HFF-Myc (cell line): ENCODE measurements around the gene KCNK6.

Experiments
- DNase-seq: peaks from one replicate; pipeline ENCODE4 v3.0.0-alpha.2; 2011; ENCODE audit warnings: low read depth; ENCODE audit errors: extremely low read depth
- H3K4me3 ChIP-seq: replicated peaks from 2 replicates; pipeline ENCODE4 v1.5.1; 2011; ENCODE audit warnings: low read depth, mild to moderate bottlenecking, control low read depth, low read length
- TF ChIP-seq, protein P1 (sequence below): IDR thresholded peaks from 2 replicates; pipeline ENCODE4 v1.5.1; 2012; ENCODE audit warnings: mild to moderate bottlenecking, low read depth, low read length, control low read depth; ENCODE audit errors: missing control alignments

Gene KCNK6

GRCh38 chr19:38376576-38376975, 56.9 kb downstream of the KCNK6 start:
- TF ChIP-seq, protein P1, sequence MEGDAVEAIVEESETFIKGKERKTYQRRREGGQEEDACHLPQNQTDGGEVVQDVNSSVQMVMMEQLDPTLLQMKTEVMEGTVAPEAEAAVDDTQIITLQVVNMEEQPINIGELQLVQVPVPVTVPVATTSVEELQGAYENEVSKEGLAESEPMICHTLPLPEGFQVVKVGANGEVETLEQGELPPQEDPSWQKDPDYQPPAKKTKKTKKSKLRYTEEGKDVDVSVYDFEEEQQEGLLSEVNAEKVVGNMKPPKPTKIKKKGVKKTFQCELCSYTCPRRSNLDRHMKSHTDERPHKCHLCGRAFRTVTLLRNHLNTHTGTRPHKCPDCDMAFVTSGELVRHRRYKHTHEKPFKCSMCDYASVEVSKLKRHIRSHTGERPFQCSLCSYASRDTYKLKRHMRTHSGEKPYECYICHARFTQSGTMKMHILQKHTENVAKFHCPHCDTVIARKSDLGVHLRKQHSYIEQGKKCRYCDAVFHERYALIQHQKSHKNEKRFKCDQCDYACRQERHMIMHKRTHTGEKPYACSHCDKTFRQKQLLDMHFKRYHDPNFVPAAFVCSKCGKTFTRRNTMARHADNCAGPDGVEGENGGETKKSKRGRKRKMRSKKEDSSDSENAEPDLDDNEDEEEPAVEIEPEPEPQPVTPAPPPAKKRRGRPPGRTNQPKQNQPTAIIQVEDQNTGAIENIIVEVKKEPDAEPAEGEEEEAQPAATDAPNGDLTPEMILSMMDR, result no peak
- H3K4me3 ChIP-seq, result peak overlapping the region; percentile 97
- no peak for DNase-seq

- 0 out of 2 replicates have a peak overlapping the region, but pooled peaks have one; percentile 97 for H3K4me3 ChIP-seq
- DNase-seq, result no peak
- TF ChIP-seq, protein P1, result no peak
Observed at GRCh38 chr19:38377052-38377451, 57.4 kb downstream of the KCNK6 start.

DNA sequence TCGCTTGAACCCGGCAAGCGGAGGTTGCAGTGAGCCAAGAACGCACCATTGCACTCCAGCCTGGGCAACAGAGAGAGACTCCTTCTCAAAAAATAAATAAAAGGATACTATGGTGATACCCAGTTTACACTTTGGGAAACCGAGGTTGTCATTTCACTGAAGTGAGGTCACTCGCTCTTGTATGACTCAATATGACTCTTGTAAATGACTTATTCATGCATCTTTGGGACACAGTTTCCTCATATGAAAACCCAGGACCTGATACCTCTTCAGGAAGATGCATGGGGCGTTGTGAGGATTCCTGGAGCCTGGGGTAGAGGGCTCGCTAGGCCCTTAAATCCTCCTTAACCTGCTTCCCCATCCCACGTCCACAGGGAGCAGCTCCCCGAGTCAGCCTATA, 59.2 kb downstream of the KCNK6 start:
- H3K4me3 ChIP-seq, result no peak overlapping the region
- DNase-seq, result no peak
- TF ChIP-seq, protein P1, result no peak

DNA sequence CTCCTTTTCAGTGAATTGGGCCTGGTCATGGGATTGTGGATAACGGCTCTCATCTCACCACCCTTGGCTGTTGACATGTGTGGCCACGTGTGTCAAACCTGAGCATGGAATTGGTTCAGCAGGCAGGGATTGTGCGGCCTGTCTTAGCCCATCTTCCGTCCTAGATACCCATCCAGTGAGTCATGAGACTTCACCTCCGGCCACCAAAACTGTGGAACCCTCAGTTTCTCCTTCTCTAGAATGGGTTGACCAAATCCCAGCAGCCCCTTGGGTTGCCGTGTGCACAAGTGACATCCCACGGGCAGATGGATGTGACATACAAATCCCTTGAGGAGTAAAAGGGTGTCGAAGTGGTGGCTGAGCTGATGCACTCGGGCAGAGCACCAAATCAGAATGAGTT, 61.5 kb downstream of the KCNK6 start:
- DNase-seq, result no peak
- H3K4me3 ChIP-seq, result no peak overlapping the region
- TF ChIP-seq, protein P1, result no peak
